ENCODE measurements around the gene SCMH1. TPM values are rescaled to one million over a fixed set of nuclear protein-coding genes. Genes with fewer than 3 reads are reported as not detected.

The SCMH1 gene
- polyA plus RNA-seq, 3 donors: 39.0 to 44.2 (median 40.4) TPM

DNA sequence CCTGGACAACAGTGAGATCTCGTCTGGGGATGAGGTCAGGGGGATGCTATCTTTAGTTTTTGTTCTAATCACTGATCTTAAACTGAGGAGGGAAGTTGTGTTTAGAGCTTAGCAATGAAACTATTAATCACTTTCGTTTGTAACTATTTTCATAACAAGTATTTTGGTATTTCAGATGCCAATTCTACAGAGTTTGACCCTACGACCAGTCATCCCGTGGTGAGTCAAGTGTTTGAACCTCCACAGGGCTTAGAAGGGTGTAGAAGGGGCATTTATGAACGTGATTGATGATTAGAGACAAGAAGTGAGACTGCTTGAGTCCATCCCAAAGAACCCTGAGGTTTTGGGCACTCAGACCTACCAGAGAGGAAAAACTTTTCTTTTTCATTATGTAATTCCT lies 236.2 kb downstream of the SCMH1 start:
- no peak for DNase-seq

DNA sequence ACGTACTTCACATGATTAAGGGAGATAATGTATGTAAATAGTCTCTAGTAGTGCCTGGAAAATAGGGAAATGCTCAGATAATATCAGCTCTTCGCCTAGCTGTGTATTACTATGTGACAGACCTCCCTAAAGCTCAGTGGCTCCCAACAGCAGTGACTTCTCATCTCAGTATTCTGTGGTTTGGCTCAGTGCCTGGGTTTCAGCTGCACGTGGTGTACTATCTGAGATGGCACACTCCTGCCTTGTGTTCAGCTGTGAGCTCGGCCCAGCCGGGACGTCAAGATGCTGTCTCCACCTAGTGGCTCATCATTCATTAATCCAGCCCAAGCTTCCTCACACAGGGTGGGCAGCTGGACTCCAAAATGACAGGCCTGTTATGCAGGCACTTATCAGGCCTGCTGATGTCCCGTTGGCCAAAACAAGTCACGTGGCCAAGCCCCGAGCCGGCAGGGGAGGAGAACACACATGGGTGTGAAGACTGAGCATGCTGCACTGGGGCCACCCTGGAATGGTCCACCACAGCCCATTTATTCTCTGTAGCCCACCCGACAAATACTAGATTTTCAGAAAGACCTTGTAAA lies 238.4 kb downstream of the SCMH1 start:
- peak; percentile 83 for DNase-seq

DNA sequence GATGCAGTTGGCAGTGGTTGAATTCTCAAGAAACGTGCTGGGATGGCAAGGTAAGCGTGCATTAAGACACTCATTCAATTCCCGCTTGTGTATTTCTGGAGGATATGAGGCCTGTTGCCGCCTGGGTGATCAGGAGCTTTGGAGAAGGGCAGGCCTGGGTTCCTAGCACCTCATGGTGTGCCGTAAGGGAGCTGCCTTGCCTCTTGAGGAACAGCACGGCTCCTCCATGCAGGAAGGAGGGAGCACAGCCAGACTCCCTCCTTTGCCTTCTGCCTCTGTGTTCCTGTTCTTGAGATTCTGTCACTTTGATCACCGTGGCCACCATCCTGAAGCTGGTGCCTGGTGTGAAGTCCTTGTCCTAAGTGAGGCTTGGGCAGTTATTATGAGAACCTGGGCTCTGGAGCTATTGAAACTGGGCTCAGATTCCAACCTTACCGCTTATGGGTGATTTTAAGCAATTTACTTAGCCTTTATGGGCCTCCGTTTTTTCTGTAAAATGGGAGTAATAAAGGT lies 238.9 kb downstream of the SCMH1 start:
- DNase-seq: no peak

- no peak for DNase-seq
Measured at GRCh38 chr1:40998668-40999067, 243.4 kb downstream of the SCMH1 start.

GRCh38 chr1:40997096-40997495 lies 245.0 kb downstream of the SCMH1 start:
- no peak for DNase-seq

DNA sequence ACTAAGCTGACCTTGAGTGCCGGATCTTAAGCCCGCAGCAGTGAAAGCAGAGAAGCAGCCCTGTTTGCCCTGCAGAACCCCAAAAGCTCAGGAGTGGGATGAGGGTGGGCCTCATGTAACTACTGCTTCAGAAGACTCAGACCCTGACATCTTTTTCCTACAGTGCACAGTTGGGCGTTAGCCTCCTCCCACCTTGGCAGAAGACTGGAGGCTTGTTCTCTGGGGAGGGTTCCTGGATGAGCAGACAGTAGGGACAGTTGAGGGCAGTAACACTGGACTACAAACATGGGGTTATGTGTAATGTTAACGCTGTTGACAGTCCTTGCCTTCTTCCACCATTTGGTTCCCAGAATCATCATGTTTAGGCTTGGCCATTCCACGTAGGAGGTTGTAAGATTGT lies 253.0 kb downstream of the SCMH1 start:
- no peak for DNase-seq

- no peak for DNase-seq
Measured at GRCh38 chr1:40988280-40988679, 253.8 kb downstream of the SCMH1 start.

GRCh38 chr1:40987439-40988276 lies 254.4 kb downstream of the SCMH1 start:
- no peak for DNase-seq

DNA sequence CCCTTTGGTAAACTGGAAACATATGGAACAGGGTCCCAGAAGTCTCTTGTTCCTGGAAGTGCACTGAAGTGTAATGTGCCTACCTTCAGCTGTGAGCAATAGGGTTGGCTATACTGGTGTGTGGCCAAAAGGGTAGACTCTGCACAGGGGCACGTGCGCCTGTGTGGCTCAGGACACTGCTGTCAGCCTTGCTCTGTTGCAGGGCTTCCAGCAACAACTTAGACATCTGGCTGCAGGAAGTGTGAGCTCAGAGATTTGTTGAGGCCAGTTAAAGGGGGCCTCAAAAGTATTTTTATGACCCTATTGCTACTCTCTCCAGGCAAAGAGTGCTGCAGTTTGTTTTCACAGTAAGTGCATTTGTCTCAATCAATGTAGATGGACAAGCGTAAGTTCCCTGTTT lies 255.2 kb downstream of the SCMH1 start:
- peak; percentile 21 for DNase-seq

DNA sequence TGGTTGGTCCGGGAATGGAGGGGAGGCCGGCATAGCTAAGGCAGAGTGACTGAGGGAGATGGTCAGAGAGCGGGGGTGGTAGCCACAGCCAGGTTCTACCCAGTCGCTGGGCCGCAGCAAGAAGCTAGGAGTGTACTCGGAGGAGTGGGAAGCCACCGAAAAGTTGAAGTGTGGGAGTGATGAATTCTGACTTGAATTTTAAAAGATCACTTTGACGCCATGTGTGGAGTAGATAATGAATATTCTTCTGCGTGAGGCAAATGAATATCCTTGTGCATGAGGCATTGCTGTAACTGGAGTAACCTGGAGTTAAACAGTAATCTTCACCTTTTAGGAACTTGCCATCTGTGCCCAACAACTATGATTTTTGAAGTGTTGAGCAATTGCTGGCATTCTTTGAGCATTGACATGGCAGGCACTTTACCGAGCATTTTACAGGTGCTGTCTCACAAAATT lies 255.8 kb downstream of the SCMH1 start:
- DNase-seq: no peak

DNA sequence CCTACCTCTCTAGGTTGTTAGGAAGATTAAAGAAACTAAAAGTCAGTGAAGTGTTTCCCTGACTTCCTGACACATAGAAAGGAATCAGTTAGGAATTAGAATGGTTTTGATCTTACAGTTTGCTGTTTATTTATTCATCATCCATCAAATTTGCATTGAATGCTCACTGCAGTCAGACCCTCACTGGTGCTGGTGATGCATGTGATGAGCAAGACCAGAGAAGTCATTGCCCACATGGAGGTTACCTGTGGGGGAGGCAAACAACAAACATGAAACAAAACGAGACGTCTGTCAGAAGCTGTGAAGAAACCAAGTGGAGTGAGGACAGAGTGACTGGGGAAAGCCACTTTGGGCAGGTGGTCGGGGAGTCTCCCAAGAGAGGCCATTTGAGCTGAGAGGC lies 256.2 kb downstream of the SCMH1 start:
- no peak for DNase-seq

DNA sequence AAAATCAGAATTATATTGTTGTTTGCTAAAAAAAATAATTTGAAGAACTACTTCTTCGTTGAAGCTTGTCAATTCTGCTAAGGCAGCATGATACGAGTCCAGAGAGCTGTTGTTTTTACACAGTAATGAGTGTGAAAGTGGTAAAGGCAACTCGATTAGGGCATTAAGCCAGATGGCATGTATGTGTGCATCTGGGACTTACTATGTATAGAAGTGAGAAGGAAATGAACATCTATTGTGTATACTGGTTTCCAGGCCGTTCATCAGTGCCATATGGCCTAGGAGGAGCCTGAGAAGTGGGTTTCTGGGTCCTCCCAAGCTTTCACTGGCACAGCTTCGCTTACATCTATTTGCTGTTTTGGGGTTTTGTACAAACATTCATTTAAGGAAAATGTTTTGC lies 256.9 kb downstream of the SCMH1 start:
- no peak for DNase-seq

DNA sequence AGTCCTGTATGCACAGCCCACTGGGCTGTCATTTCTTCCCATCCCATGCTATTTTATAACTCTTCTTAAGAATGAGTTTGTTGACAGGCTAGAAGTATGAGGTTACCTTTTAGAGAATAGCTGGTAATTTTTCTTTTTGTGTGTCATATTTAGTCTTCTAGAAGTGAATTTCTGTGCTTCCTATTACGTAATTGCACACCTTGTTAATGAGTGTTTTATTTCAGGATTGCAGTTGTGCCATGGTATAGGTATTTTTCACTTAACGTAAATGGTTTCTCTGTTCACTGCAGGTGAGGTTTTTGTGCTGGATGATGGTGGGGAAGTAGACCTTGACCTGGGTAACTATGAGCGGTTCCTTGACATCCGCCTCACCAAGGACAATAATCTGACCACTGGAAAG lies 257.6 kb downstream of the SCMH1 start:
- no peak for DNase-seq

- no peak for DNase-seq
Measured at GRCh38 chr1:40984066-40984465, 258.0 kb downstream of the SCMH1 start.

- DNase-seq: no peak
Measured at GRCh38 chr1:40983286-40983685, 258.8 kb downstream of the SCMH1 start.

- DNase-seq: no peak
Measured at GRCh38 chr1:40982721-40983120, 259.4 kb downstream of the SCMH1 start.

DNA sequence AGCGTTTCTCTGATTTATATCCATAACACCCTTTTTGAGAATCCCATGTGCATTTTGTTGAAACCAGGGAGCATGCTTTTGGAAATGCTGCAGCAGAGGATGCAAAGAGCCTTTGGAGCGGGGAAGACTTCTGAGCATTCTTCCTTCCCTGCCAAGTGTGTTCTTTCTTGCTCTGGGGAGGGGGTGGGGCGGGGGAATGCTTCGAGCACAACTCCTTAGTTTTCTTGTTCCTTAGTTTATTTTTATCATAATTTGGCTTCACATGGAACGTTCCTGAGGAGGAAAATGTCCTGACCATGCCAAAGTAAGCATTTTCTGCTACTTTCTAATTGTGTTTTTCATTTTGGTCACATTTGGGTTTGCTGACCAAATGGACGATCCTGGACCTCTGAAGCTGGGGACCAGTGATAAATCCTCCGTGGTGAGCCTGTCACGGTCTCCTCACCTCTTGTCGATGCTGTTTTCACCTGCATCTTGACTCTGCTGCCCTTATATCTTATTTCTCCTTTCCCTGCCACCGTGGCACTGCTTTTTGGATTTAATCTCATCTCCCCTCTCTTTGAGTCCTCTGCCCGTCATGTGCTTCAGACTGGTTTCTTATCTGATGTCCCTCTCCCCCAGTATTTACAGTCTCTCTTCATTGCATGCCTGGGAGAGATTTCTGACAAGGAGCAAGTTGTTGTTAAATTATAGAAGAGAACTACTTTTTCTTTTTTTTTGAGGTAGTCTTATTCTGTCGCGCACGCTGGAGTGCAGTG lies 260.2 kb downstream of the SCMH1 start:
- peak; percentile 34 for DNase-seq

DNA sequence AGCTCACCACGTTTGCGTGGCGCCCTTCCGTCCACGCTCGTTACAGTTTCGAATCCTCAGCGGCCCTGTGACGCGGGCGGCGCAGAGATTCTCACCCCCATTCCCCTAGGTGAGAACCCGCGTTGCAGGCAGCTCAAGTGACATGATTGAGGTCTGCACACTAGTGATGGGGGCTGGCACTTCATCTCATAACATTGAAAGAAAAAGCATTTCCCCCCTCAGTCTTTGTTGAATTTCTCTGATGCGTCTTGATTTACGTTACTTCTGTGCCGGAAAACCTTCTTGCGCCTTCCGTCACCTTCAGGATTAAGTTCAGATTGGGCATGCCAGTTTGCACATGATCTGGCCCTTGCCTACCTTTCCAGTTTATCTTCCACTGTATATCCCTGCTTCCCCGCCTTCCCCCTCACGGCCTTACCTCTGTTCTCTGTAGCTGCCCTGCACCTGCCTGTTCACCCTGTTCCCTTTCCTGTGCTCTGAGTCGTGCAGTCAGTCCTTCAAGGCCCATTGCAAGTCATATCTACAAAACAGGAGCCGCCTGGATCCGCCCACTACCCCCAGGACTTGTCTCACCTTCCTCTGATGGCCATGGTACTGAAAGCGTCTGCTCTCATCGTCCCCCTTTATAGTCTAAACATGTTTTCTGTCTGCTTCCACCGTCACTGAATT lies 261.5 kb downstream of the SCMH1 start:
- DNase-seq: peak; percentile 16

DNA sequence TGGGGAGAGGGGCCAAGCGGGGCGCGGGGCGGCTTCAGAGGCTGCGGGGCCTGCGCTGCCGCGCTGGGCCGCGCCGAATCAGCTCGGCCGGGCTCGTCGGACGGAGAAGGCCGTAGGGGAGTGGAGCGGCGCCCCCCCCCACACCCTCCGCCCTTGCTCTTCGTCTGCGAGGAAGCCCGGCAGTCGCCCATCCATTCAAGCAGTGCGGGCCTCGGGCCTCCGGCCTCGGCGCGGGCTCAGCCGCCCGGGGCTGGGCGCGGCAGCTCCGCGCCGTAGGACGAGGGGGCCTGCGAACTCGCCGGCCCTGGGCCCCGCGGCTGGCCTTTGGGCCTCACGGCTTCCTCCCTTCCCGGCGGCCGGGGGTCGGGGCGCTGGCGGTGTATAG lies 262.0 kb downstream of the SCMH1 start:
- no peak for DNase-seq

- peak; percentile 94 for DNase-seq
Measured at GRCh38 chr1:40979241-40980067, 262.7 kb downstream of the SCMH1 start, which contains the start of gene CTPS1. Gene CTPS1 (plus strand): TSS chr1:40979696. CDS start chr1:40983291, 3,595 bp downstream.

DNA sequence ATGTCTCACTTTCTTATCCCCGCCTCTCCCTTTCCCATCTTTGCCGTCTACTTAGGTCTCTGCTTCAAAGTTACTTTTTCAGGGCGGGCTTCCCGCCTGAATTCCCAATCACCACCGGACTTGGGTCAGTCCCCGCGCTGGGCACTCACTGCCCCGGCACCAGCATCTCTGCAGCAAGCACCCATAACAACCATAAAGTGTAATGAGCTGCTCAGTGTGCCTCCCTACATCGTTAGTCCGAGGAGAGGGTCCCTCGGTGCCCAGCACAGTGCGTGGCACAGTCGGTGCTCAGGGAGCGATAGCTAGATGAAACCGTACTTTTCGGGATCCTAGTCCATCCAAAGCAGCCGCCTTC lies 263.2 kb downstream of the SCMH1 start:
- no peak for DNase-seq
